Smooth muscle cell (in vitro differentiated cells): ENCODE results near the gene KNDC1. TPM values are rescaled to one million over a fixed set of nuclear protein-coding genes. Genes with fewer than 3 reads are reported as not detected.

Source experiments
- DNase-seq: peaks from one replicate; lab custom pipeline; 2025; ENCODE audit not compliant: unreplicated experiment; lab: John Stamatoyannopoulos, UW
- H2AFZ ChIP-seq: fragments of 200-600 bp; sonication (generic); 2 replicates; pipeline ENCODE4 v1.6.0; 2016; ENCODE audit warnings: antibody characterized with exemption, low read depth, mild to moderate bottlenecking
- H3F3A ChIP-seq: fragments of 200-600 bp; sonication (generic); 2 replicates; pipeline ENCODE4 v1.6.0; 2017; ENCODE audit warnings: antibody characterized with exemption, low read depth
- H3K27ac ChIP-seq: fragments of 200-600 bp; sonication (generic); 2 replicates; pipeline ENCODE4 v1.5.1; 2016; ENCODE audit warnings: low read depth, mild to moderate bottlenecking
- H3K27me3 ChIP-seq: fragments of 200-600 bp; sonication (generic); 2 replicates; pipeline ENCODE4 v1.6.1; 2016; ENCODE audit warnings: low read depth, mild to moderate bottlenecking
- H3K36me3 ChIP-seq: fragments of 200-600 bp; sonication (generic); 2 replicates; pipeline ENCODE4 v1.5.1; 2016; ENCODE audit warnings: low read depth
- H3K4me1 ChIP-seq: fragments of 200-600 bp; sonication (generic); 2 replicates; pipeline ENCODE4 v1.5.1; 2016; ENCODE audit warnings: low read depth
- H3K4me2 ChIP-seq: fragments of 200-600 bp; sonication (generic); 2 replicates; pipeline ENCODE4 v1.6.0; 2016; ENCODE audit warnings: mild to moderate bottlenecking
- H3K4me3 ChIP-seq: fragments of 200-600 bp; sonication (generic); 2 replicates; pipeline ENCODE4 v1.5.1; 2016; ENCODE audit warnings: mild to moderate bottlenecking
- H3K79me2 ChIP-seq: fragments of 200-600 bp; sonication (generic); 2 replicates; pipeline ENCODE4 v1.6.0; 2016; ENCODE audit warnings: low read depth, mild to moderate bottlenecking
- H3K9ac ChIP-seq: fragments of 200-600 bp; sonication (generic); 2 replicates; pipeline ENCODE4 v1.6.0; 2016; ENCODE audit warnings: low read depth
- H3K9me3 ChIP-seq: fragments of 200-600 bp; sonication (generic); replicated peaks from 2 replicates; pipeline ENCODE4 v1.5.1; 2016; ENCODE audit warnings: low read depth
- H4K20me1 ChIP-seq: fragments of 200-600 bp; sonication (generic); 2 replicates; pipeline ENCODE4 v1.6.0; 2016; ENCODE audit warnings: low read depth
- WGBS: methylation state at CpG from one replicate; pipeline ENCODE4 v1.1.7; 2016; ENCODE audit warnings: low lambda C conversion rate; 5-methylcytosine and 5-hydroxymethylcytosine counted together
- polyA plus RNA-seq: library from polyadenylated mRNA; unstranded; fragments of >200 nt; fragmentation: Nextera tagmentation; extraction: Ambion mirVana; gene quantifications from 2 replicates; pipeline ENCODE4 v1.2.1, GENCODE V29; 2016
- total RNA-seq: library from RNA; depleted of rRNA; stranded (reverse); fragments of >200 nt; gene quantifications from 2 replicates; pipeline ENCODE4 v1.2.3, GENCODE V29; 2014
- TF ChIP-seq, protein P1 (sequence below): fragments of 200-600 bp; sonication (generic); IDR thresholded peaks from 2 replicates; pipeline ENCODE4 v1.5.1; 2017; ENCODE audit warnings: borderline replicate concordance, mild to moderate bottlenecking, antibody characterized with exemption; ENCODE audit not compliant: insufficient read depth, poor library complexity, severe bottlenecking

Gene KNDC1
- total and polyA plus RNA-seq, 2 experiments from 2014 or later: 2.3 to 3.1 TPM

DNA sequence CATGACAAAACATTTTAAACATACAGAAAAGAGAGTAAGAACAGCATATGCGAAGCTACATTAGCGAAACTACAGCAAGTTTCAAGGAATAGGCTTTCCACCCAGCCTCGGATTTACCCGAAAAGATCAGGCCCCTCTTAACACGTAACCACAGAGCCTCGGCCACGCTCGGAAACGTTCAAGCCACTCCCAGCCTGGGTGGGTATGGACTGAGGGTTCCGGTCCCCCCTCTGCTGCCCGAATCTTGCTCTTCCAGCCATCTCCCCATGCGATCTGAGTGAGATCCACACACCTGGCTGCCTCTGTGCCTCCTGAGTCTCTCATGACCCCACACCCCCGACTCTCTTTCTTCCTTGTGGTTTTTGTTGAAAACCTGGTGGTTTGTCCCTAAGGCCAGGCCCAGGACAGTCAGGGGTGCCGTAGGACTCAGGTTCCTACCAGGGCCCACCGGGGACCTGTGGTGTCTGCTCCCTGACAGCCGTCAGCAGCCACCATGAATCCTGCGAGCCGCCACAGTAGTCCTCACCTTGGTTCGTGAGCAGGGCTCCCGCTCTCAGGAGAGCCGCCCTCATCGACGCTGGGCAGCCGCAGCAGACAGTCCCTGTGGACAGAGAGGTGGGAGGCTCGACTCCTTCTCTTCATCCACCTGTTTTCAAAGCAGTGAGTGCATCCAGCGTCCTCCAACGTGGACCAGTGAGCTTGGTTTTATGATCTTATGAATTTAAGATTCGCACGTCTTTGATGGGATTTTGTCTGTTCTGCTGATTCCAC, 18.5 kb downstream of the KNDC1 start:
- 92% methylated on average over 28 of the region's 29 CpGs for WGBS
- Histone ChIP-seq H3K27me3 (no peaks in the 10 kb centered on the region), H3F3A (no peaks in the 10 kb centered on the region), H3K4me1 (no peaks in the 10 kb centered on the region), H3K36me3 (no peaks in the 10 kb centered on the region), H4K20me1 (no peaks in the 10 kb centered on the region), H3K9me3 (no peaks in the 10 kb centered on the region), H2AFZ (no peak overlapping the region), H3K9ac (no peak overlapping the region), H3K79me2 (no peaks in the 10 kb centered on the region), H3K4me2 (no peak overlapping the region), H3K4me3 (no peak overlapping the region), H3K27ac (no peak overlapping the region)
- no peak for DNase-seq
- TF ChIP-seq, protein P1, sequence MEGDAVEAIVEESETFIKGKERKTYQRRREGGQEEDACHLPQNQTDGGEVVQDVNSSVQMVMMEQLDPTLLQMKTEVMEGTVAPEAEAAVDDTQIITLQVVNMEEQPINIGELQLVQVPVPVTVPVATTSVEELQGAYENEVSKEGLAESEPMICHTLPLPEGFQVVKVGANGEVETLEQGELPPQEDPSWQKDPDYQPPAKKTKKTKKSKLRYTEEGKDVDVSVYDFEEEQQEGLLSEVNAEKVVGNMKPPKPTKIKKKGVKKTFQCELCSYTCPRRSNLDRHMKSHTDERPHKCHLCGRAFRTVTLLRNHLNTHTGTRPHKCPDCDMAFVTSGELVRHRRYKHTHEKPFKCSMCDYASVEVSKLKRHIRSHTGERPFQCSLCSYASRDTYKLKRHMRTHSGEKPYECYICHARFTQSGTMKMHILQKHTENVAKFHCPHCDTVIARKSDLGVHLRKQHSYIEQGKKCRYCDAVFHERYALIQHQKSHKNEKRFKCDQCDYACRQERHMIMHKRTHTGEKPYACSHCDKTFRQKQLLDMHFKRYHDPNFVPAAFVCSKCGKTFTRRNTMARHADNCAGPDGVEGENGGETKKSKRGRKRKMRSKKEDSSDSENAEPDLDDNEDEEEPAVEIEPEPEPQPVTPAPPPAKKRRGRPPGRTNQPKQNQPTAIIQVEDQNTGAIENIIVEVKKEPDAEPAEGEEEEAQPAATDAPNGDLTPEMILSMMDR: no peak

DNA sequence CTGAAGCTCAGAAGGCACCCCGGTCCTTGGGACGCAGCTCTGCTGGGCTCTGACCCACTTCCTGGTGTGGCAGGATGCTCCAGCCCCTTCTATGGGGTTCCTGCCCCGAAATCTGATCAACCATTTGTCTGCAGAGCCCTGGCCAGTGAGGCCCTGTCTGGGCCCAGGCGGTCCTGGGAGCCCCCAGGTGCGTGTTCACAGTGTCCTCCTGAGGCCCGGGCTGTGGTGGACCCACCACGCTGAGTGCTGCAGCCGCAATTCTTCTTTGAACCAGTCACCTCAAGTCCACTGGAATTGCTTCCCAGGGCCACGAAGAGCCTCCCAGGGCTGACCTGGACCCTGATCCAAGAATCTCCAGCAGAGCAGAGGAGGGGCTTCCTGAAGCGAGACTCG, 19.1 kb downstream of the KNDC1 start:
- Histone ChIP-seq H3F3A (no peaks in the 10 kb centered on the region), H3K4me1 (no peaks in the 10 kb centered on the region), H3K9me3 (no peaks in the 10 kb centered on the region), H4K20me1 (no peaks in the 10 kb centered on the region), H3K79me2 (no peaks in the 10 kb centered on the region), H3K4me3 (no peak overlapping the region), H3K27me3 (no peaks in the 10 kb centered on the region), H3K27ac (no peak overlapping the region), H2AFZ (no peak overlapping the region), H3K4me2 (no peak overlapping the region), H3K9ac (no peak overlapping the region), H3K36me3 (no peaks in the 10 kb centered on the region)
- WGBS: 87% methylated on average over 11 of the region's 11 CpGs
- TF ChIP-seq, protein P1: no peak
- no peak for DNase-seq

DNA sequence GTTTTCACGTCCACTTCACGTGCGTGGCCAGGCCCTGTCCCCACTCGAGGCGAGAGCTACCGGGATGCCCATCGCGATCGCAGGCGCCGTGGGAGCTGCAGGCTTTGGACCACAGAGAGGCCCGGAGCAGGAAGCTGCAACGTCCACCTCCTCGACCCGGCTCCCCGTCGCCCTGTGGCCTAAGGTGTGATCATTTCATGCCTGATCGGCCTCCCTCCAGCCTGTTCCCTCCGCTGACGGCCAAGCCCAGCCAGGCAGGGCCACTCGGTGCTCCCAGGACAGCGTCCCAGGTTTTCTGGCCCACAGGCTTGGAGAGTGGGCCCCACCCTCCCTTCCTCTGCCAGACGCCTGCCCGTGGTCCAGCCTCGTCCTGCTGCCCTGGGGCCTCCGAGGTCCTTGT, 19.6 kb downstream of the KNDC1 start:
- Histone ChIP-seq H4K20me1 (no peaks in the 10 kb centered on the region), H3K9ac (no peak overlapping the region), H2AFZ (no peak overlapping the region), H3K27ac (no peak overlapping the region), H3K79me2 (no peaks in the 10 kb centered on the region), H3K27me3 (no peaks in the 10 kb centered on the region), H3K36me3 (no peaks in the 10 kb centered on the region), H3K4me3 (no peak overlapping the region), H3K4me1 (no peaks in the 10 kb centered on the region), H3K9me3 (no peaks in the 10 kb centered on the region), H3K4me2 (no peak overlapping the region), H3F3A (no peaks in the 10 kb centered on the region)
- DNase-seq: no peak
- TF ChIP-seq, protein P1: no peak
- WGBS: 88% methylated on average over 26 of the region's 26 CpGs
